Neural progenitor cell (in vitro differentiated cells): ENCODE data around the gene SLC49A4. TPM values are rescaled to one million over a fixed set of nuclear protein-coding genes. Genes with fewer than 3 reads are reported as not detected.

Experiments
- DNase-seq: peaks from one replicate; pipeline ENCODE4 v3.0.0-alpha.2; 2016; ENCODE audit warnings: low spot score
- H2AFZ ChIP-seq: fragments of 200-600 bp; sonication (generic); replicated peaks from 2 replicates; pipeline ENCODE4 v1.6.1; 2016; ENCODE audit warnings: antibody characterized with exemption
- H3F3A ChIP-seq: fragments of 200-600 bp; sonication (generic); 2 replicates; pipeline ENCODE4 v1.6.1; 2016; ENCODE audit warnings: antibody characterized with exemption, low read depth
- H3K27ac ChIP-seq: fragments of 200-600 bp; sonication (generic); 2 replicates; pipeline ENCODE4 v1.5.1; 2016; ENCODE audit warnings: mild to moderate bottlenecking
- H3K27me3 ChIP-seq: fragments of 200-600 bp; sonication (generic); 2 replicates; pipeline ENCODE4 v1.6.1; 2016; ENCODE audit warnings: mild to moderate bottlenecking, moderate library complexity
- H3K36me3 ChIP-seq: fragments of 200-600 bp; sonication (generic); 2 replicates; pipeline ENCODE4 v1.5.1; 2016
- H3K4me1 ChIP-seq: fragments of 200-600 bp; sonication (generic); 2 replicates; pipeline ENCODE4 v1.6.1; 2016; ENCODE audit warnings: mixed run types
- H3K4me2 ChIP-seq: fragments of 200-600 bp; sonication (generic); 2 replicates; pipeline ENCODE4 v1.6.1; 2016
- H3K4me3 ChIP-seq: fragments of 200-600 bp; sonication (generic); 2 replicates; pipeline ENCODE4 v1.5.1; 2016
- H3K79me2 ChIP-seq: fragments of 200-600 bp; sonication (generic); 2 replicates; pipeline ENCODE4 v1.6.1; 2016; ENCODE audit warnings: low read depth
- H3K9ac ChIP-seq: fragments of 200-600 bp; sonication (generic); 2 replicates; pipeline ENCODE4 v1.6.1; 2016
- H3K9me3 ChIP-seq: fragments of 200-600 bp; sonication (generic); 2 replicates; pipeline ENCODE4 v1.5.1; 2016; ENCODE audit warnings: low read depth
- H4K20me1 ChIP-seq: fragments of 200-600 bp; sonication (generic); 2 replicates; pipeline ENCODE4 v1.6.1; 2016; ENCODE audit warnings: low read depth
- H3K27ac Mint-ChIP-seq: 3 replicates; pipeline ENCODE4 v1.8.0; 2021; ENCODE audit warnings: mixed read lengths
- H3K27me3 Mint-ChIP-seq: 2 replicates; pipeline ENCODE4 v1.8.0; 2022; ENCODE audit warnings: low read depth, mild to moderate bottlenecking, inconsistent platforms, moderate library complexity, mixed read lengths; ENCODE audit not compliant: insufficient read depth
- H3K36me3 Mint-ChIP-seq: 3 replicates; pipeline ENCODE4 v1.8.0; 2021; ENCODE audit warnings: mixed read lengths
- H3K4me1 Mint-ChIP-seq: 3 replicates; pipeline ENCODE4 v1.8.0; 2021; ENCODE audit warnings: mixed read lengths
- H3K4me3 Mint-ChIP-seq: 3 replicates; pipeline ENCODE4 v1.8.0; 2021; ENCODE audit warnings: mild to moderate bottlenecking, moderate library complexity, mixed read lengths
- H3K9me3 Mint-ChIP-seq: 3 replicates; pipeline ENCODE4 v1.8.0; 2020; ENCODE audit warnings: mixed read lengths
- EZH2 ChIP-seq: fragments of 200-600 bp; sonication (generic); IDR thresholded peaks from 2 replicates; pipeline ENCODE4 v1.6.1; 2017; ENCODE audit warnings: antibody characterized with exemption, mild to moderate bottlenecking, moderate library complexity
- EZH2phosphoT487 ChIP-seq: fragments of 200-600 bp; sonication (generic); IDR thresholded peaks from 2 replicates; pipeline ENCODE4 v1.6.1; 2017; ENCODE audit warnings: antibody characterized with exemption
- total RNA-seq: library from RNA; depleted of rRNA; stranded (reverse); fragments of >200 nt; gene quantifications from 2 replicates; pipeline ENCODE4 v1.2.3, GENCODE V29; 2015; ENCODE audit warnings: low replicate concordance
- TF ChIP-seq, protein P1 (sequence below): fragments of 200-600 bp; sonication (generic); IDR thresholded peaks from 2 replicates; pipeline ENCODE4 v1.5.1; 2017; ENCODE audit warnings: antibody characterized with exemption, mild to moderate bottlenecking

The SLC49A4 gene
- total RNA-seq, 1 donor from 2014 or later: 21.6 TPM

DNA sequence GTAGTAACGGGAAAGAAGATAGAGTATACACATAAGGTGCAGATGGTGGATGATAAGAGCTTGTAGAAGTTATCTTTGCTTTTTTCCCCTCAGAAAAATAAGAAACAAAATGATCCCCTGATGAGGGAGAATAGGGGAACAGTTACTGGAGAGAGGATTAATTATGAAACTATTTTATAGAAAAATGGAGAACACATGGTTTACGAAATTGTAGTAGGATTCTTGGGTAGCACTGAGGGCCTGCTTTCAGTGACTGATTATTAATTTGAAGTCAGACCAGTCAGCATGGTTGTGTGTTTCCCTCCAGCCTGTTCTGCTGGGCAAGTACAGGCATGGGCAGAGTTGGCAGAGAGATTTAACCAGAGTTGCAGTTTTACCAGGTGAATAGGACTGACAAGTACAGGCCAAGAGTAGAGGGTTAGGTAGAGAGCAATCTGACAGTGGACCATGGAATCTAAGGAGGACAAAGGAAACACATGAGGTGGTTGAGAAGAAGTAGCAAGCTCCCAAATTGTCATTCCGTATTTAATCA is 5.9 kb downstream of the SLC49A4 start:
- H3K4me3 ChIP-seq: no peak overlapping the region
- DNase-seq: no peak
- H3K4me3 Mint-ChIP-seq: no peak overlapping the region
- H3K79me2 ChIP-seq: peaks cover 27% of the 10 kb centered on the region
- H3K27ac Mint-ChIP-seq: no peak overlapping the region
- H2AFZ ChIP-seq: no peak overlapping the region
- H3K9me3 Mint-ChIP-seq: no peaks in the 10 kb centered on the region
- TF ChIP-seq, protein P1, sequence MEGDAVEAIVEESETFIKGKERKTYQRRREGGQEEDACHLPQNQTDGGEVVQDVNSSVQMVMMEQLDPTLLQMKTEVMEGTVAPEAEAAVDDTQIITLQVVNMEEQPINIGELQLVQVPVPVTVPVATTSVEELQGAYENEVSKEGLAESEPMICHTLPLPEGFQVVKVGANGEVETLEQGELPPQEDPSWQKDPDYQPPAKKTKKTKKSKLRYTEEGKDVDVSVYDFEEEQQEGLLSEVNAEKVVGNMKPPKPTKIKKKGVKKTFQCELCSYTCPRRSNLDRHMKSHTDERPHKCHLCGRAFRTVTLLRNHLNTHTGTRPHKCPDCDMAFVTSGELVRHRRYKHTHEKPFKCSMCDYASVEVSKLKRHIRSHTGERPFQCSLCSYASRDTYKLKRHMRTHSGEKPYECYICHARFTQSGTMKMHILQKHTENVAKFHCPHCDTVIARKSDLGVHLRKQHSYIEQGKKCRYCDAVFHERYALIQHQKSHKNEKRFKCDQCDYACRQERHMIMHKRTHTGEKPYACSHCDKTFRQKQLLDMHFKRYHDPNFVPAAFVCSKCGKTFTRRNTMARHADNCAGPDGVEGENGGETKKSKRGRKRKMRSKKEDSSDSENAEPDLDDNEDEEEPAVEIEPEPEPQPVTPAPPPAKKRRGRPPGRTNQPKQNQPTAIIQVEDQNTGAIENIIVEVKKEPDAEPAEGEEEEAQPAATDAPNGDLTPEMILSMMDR: no peak
- TF ChIP-seq EZH2phosphoT487 (no peak), EZH2 (no peak)
- H3K27me3 ChIP-seq: peaks cover 11% of the 10 kb centered on the region
- peaks cover 10% of the 10 kb centered on the region for H3K4me1 Mint-ChIP-seq
- no peak overlapping the region for H3K4me2 ChIP-seq
- peaks cover 7% of the 10 kb centered on the region for H3K4me1 ChIP-seq
- H4K20me1 ChIP-seq: no peaks in the 10 kb centered on the region
- H3K9ac ChIP-seq: no peak overlapping the region
- H3K27me3 Mint-ChIP-seq: no peaks in the 10 kb centered on the region
- no peak overlapping the region for H3K27ac ChIP-seq
- peaks cover 4% of the 10 kb centered on the region for H3F3A ChIP-seq
- H3K36me3 ChIP-seq: no peaks in the 10 kb centered on the region
- no peaks in the 10 kb centered on the region for H3K9me3 ChIP-seq
- H3K36me3 Mint-ChIP-seq: peaks cover 11% of the 10 kb centered on the region

DNA sequence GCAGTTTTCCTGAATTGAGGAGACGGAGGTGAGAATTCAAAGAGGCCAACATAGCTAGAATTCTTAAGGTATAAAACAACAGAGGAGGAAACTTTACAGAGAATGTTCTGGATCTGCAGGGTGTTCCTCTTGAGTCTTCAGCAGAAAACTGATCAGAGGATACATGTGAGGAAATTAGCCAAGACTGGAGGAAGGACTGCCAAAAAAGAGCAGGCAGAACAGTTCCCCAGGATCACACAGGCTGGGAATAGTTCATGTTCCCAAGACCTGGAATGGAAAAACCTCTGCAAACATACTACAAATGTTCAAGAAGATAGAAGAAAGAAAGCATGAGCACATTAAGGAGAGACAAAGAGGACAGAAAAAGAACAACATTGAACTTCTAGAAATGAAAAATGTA is 7.5 kb downstream of the SLC49A4 start:
- Histone ChIP-seq H3K36me3 (no peaks in the 10 kb centered on the region), H3K9ac (no peak overlapping the region), H3K27ac (no peak overlapping the region), H4K20me1 (no peaks in the 10 kb centered on the region), H3K9me3 (no peaks in the 10 kb centered on the region), H3K79me2 (peaks cover 11% of the 10 kb centered on the region), H3K4me3 (no peak overlapping the region), H2AFZ (no peak overlapping the region), H3K27me3 (no peaks in the 10 kb centered on the region), H3K4me1 (no peaks in the 10 kb centered on the region), H3K4me2 (no peak overlapping the region), H3F3A (no peaks in the 10 kb centered on the region)
- no peak for DNase-seq
- TF ChIP-seq EZH2: no peak
- TF ChIP-seq, protein P1: no peak
- TF ChIP-seq EZH2phosphoT487: no peak
- no peaks in the 10 kb centered on the region for H3K4me1 Mint-ChIP-seq
- no peaks in the 10 kb centered on the region for H3K9me3 Mint-ChIP-seq
- no peak overlapping the region for H3K27ac Mint-ChIP-seq
- H3K36me3 Mint-ChIP-seq: peaks cover 4% of the 10 kb centered on the region
- H3K27me3 Mint-ChIP-seq: no peaks in the 10 kb centered on the region
- H3K4me3 Mint-ChIP-seq: no peak overlapping the region

DNA sequence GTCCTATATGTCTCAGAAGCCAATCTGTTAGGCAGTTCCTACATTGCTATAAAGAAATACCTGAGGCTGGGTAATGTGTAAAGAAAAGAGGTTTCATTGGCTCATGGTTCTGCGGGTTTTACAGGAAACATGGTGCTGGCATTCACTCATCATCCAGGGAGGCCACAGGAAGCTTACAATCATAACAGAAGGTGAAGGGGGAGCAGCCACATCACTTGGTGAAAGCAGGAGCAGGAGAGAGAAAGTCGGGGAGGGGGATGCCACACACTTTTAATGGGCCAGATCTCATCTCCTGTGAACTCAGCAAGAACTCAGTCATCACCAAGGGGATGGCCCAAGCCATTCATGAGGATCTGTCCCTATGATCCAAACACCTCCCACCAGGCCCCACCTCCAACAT is 9.1 kb downstream of the SLC49A4 start:
- H3K4me1 Mint-ChIP-seq: no peaks in the 10 kb centered on the region

More for the DNA sequence above, 9.1 kb downstream of the SLC49A4 start:
- no peak overlapping the region for H3K27ac ChIP-seq
- H3K27me3 ChIP-seq: no peaks in the 10 kb centered on the region
- Mint-ChIP-seq H3K27me3 (no peaks in the 10 kb centered on the region), H3K9me3 (no peaks in the 10 kb centered on the region), H3K36me3 (peaks cover 4% of the 10 kb centered on the region), H3K27ac (no peak overlapping the region), H3K4me3 (no peak overlapping the region)
- H3K4me1 ChIP-seq: no peaks in the 10 kb centered on the region
- no peaks in the 10 kb centered on the region for H3K9me3 ChIP-seq
- no peak overlapping the region for H3K9ac ChIP-seq
- no peaks in the 10 kb centered on the region for H3F3A ChIP-seq
- no peaks in the 10 kb centered on the region for H3K36me3 ChIP-seq
- TF ChIP-seq EZH2phosphoT487 (no peak), EZH2 (no peak)
- TF ChIP-seq, protein P1: no peak
- no peak overlapping the region for H3K4me2 ChIP-seq
- H3K4me3 ChIP-seq: no peak overlapping the region
- H3K79me2 ChIP-seq: no peaks in the 10 kb centered on the region
- H4K20me1 ChIP-seq: no peaks in the 10 kb centered on the region
- DNase-seq: no peak
- H2AFZ ChIP-seq: no peak overlapping the region
